Coronary artery (tissue), 2 donors: ENCODE measurements around the gene BIRC3.
"Not testable (repeated sequence)": the region's sequence is repeated elsewhere in the genome, so short reads cannot be mapped to it uniquely, and the experiment has no call there.

Experiments
- DNase-seq: peaks from one replicate; pipeline ENCODE4 v3.0.0-alpha.2; 2017; ENCODE audit warnings: low spot score
- H3K27ac ChIP-seq, 2 donors: fragments of 200-600 bp; sonication (generic); one replicate each; pipeline ENCODE4 v1.5.1; 2016 to 2019
- H3K4me3 ChIP-seq: fragments of 200-600 bp; sonication (generic); 2 replicates; pipeline ENCODE4 v1.5.1; 2016; ENCODE audit warnings: mild to moderate bottlenecking, moderate library complexity
- TF ChIP-seq, protein P1 (sequence below): fragments of 200-600 bp; sonication (generic); IDR thresholded peaks from one replicate; pipeline ENCODE4 v1.5.1; 2019; ENCODE audit warnings: antibody characterized with exemption

The BIRC3 gene

DNA sequence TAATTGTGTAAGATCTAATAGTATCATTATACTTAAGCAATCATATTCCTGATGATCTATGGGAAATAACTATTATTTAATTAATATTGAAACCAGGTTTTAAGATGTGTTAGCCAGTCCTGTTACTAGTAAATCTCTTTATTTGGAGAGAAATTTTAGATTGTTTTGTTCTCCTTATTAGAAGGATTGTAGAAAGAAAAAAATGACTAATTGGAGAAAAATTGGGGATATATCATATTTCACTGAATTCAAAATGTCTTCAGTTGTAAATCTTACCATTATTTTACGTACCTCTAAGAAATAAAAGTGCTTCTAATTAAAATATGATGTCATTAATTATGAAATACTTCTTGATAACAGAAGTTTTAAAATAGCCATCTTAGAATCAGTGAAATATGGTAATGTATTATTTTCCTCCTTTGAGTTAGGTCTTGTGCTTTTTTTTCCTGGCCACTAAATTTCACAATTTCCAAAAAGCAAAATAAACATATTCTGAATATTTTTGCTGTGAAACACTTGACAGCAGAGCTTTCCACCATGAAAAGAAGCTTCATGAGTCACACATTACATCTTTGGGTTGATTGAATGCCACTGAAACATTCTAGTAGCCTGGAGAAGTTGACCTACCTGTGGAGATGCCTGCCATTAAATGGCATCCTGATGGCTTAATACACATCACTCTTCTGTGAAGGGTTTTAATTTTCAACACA is 6.4 kb downstream of the BIRC3 start:
- DNase-seq: no peak
- no peak overlapping the region for H3K4me3 ChIP-seq
- no peak overlapping the region for H3K27ac ChIP-seq
- TF ChIP-seq, protein P1, sequence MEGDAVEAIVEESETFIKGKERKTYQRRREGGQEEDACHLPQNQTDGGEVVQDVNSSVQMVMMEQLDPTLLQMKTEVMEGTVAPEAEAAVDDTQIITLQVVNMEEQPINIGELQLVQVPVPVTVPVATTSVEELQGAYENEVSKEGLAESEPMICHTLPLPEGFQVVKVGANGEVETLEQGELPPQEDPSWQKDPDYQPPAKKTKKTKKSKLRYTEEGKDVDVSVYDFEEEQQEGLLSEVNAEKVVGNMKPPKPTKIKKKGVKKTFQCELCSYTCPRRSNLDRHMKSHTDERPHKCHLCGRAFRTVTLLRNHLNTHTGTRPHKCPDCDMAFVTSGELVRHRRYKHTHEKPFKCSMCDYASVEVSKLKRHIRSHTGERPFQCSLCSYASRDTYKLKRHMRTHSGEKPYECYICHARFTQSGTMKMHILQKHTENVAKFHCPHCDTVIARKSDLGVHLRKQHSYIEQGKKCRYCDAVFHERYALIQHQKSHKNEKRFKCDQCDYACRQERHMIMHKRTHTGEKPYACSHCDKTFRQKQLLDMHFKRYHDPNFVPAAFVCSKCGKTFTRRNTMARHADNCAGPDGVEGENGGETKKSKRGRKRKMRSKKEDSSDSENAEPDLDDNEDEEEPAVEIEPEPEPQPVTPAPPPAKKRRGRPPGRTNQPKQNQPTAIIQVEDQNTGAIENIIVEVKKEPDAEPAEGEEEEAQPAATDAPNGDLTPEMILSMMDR: no peak

DNA sequence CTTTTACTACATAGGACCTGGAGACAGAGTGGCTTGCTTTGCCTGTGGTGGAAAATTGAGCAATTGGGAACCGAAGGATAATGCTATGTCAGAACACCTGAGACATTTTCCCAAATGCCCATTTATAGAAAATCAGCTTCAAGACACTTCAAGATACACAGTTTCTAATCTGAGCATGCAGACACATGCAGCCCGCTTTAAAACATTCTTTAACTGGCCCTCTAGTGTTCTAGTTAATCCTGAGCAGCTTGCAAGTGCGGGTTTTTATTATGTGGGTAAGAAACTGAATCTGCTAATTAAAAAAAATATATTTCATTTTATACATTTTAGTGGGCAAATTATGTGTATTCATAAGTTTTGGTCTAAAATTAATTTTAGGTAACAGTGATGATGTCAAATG is 7.8 kb downstream of the BIRC3 start:
- no peak overlapping the region for H3K27ac ChIP-seq
- DNase-seq: no peak
- no peak overlapping the region for H3K4me3 ChIP-seq
- TF ChIP-seq, protein P1: no peak

DNA sequence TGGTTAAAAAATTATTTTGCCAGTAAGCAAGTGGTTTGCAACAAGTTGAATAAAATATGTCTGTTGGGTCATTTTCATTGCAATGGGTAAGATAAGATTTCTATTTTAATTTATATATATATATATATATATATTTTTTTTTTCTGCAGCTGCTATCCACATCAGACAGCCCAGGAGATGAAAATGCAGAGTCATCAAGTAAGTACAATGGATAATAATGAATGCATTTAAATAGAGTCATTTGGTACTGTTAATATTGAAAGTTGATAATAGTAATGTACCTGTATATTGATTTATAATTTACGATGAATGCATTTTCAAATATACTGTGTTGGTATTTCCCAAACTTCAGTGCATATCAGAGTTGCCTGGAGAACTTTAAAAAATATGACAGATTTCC is 11.5 kb downstream of the BIRC3 start:
- no peak overlapping the region for H3K27ac ChIP-seq
- no peak overlapping the region for H3K4me3 ChIP-seq
- no peak for DNase-seq
- TF ChIP-seq, protein P1: no peak

DNA sequence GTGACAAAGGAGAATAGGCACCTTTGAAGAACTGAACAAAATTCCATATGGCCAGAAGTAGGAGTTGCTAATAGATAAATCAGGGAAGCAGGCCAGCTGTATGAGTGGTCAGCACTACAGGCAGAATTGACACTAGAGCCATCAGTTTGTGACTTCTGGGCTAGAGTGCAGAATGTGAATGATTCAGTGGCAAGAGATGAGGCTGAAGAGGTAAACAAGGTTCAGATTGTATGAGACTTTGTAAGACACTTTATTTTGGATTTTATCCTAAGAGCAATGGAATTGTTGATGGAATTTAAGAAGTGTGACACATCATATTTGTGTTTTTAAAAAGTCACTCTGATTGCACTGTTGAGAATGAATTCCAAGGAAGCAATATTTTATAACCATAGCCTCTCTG is 12.9 kb downstream of the BIRC3 start:
- no peak for DNase-seq
- Histone ChIP-seq H3K27ac (no peak overlapping the region), H3K4me3 (no peak overlapping the region)
- TF ChIP-seq, protein P1: no peak

DNA sequence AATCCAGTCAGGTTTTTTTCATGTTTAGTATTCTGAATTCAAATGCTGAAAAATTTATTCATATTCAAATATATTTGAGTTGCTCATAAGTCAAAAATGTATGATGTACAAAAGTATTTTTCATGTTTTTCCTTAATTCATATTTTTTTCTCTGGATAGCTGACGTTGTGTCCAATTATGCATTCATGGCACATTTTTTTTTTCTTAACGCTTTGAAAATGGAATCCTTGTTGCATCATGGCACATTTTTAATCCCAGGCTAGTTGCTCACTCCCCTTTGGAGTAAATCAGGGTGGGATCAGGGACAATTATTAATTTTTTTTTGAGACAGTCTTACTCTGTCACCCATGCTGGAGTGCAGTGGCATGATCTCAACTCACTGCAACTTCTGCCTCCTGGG is 14.1 kb downstream of the BIRC3 start:
- DNase-seq: no peak
- no peak overlapping the region for H3K27ac ChIP-seq
- TF ChIP-seq, protein P1: no peak
- no peak overlapping the region for H3K4me3 ChIP-seq

DNA sequence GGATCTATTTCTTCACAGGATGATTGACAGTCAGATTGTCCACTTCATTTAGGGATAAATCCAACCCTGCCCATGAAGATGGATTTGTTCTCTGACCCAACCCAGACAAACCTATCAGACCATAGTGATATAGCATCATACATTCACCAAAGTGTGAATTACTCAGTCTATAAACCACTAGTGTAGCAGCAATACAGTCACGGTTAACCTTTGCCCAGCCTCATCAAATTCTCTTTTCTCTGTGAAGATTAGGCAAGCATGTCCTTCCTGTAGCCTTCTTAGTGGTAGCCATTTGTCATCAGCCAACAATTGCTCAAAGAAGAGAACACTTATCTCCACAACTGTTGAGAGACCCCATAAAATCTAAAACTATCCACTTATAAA is 15.3 kb downstream of the BIRC3 start:
- Histone ChIP-seq H3K4me3 (no peak overlapping the region), H3K27ac (no peak overlapping the region)
- TF ChIP-seq, protein P1: no peak
- no peak for DNase-seq

DNA sequence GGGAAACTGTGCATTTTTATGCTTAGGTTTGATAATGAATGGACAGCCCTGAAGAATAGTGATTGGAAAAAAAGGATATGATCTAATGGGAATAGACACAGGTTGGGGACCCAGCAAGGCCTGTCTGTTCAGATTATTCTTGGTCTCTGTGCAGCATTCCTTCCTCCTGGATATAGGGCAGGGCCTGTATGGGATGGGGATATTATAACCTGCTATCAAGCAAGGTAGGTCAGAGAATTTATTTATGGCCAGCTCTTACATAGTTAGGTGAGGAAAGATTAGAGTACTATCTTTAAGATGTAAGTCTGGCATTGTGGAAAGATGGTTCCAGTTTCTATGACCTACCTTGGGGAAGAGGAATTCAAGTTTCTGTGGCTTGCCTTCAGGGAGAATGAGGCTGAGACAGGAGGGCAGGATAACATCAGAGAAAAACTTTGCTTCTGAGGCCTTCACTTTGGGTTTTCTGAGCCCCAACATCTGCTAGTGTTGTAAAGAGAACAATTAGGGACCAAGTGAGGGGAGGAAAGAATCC is 21.3 kb downstream of the BIRC3 start:
- Histone ChIP-seq H3K27ac (no peak overlapping the region), H3K4me3 (no peak overlapping the region)
- TF ChIP-seq, protein P1: no peak
- DNase-seq: no peak

DNA sequence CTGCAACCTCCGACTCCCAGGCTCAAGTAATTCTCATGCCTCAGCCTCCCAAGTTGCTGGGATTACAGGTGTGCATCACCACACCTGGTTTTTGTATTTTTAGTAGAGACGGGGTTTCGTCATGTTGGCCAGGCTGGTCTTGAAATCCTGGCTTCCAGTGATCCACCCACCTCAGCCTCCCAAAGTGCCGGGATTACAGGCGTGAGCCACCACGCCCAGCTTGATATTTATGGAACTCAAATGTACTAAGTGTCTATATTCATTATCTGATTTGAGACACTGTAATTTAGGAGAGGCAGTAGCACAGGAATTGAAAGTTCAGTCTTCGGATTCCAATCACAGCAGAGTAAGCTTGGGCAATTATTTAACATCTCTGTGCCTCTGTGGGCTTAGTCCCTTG is 24.0 kb downstream of the BIRC3 start:
- not testable (repeated sequence) for H3K4me3 ChIP-seq, H3K27ac ChIP-seq

More for the DNA sequence above, 24.0 kb downstream of the BIRC3 start:
- DNase-seq: not testable (repeated sequence)
